Parathyroid adenoma (tissue), 2 donors: Measurements from ENCODE around the gene PPT2.
A peak's percentile ranks its signal among the peaks of the same experiment; 100 is the strongest.

ENCODE experiments used
- H2AFZ ChIP-seq: fragments of 300-600 bp; sonication (generic); one replicate; pipeline ENCODE4 v1.7.0; 2017; ENCODE audit warnings: antibody characterized with exemption, mild to moderate bottlenecking
- H3K27ac ChIP-seq: fragments of 300-600 bp; sonication (generic); one replicate; pipeline ENCODE4 v1.7.0; 2017
- H3K27me3 ChIP-seq: fragments of 300-600 bp; sonication (generic); one replicate; pipeline ENCODE4 v1.7.0; 2017; ENCODE audit warnings: low read length; ENCODE audit not compliant: control insufficient read depth, insufficient read depth
- H3K36me3 ChIP-seq: fragments of 300-600 bp; sonication (generic); one replicate; pipeline ENCODE4 v1.7.0; 2017; ENCODE audit warnings: low read length; ENCODE audit not compliant: control insufficient read depth, insufficient read depth
- H3K4me1 ChIP-seq: fragments of 300-600 bp; sonication (generic); one replicate; pipeline ENCODE4 v1.7.0; 2017; ENCODE audit warnings: control low read depth
- H3K4me2 ChIP-seq: fragments of 300-600 bp; sonication (generic); one replicate; pipeline ENCODE4 v1.7.0; 2017; ENCODE audit warnings: low read length
- H3K4me3 ChIP-seq: fragments of 300-600 bp; sonication (generic); one replicate; pipeline ENCODE4 v1.7.0; 2017; ENCODE audit warnings: low read depth, low read length
- H3K79me2 ChIP-seq: fragments of 300-600 bp; sonication (generic); one replicate; pipeline ENCODE4 v1.7.0; 2017; ENCODE audit warnings: control low read depth
- H3K9ac ChIP-seq: fragments of 300-600 bp; sonication (generic); one replicate; pipeline ENCODE4 v1.7.0; 2017; ENCODE audit warnings: mild to moderate bottlenecking
- H3K9me3 ChIP-seq: fragments of 300-600 bp; sonication (generic); one replicate; pipeline ENCODE4 v1.7.0; 2017; ENCODE audit warnings: low read length; ENCODE audit not compliant: control insufficient read depth
- CTCF ChIP-seq: fragments of 300-600 bp; sonication (generic); IDR thresholded peaks from one replicate; pipeline ENCODE4 v1.7.0; 2017; ENCODE audit warnings: antibody characterized with exemption, mild to moderate bottlenecking
- donor health status: primary hyperparathyroidism.

The PPT2 gene

GRCh38 chr6:32196682-32197616, 43.0 kb downstream of the PPT2 start:
- H3K4me3 ChIP-seq = peak overlapping the region; percentile 82
- no peaks in the 10 kb centered on the region for H3K36me3 ChIP-seq
- no peaks in the 10 kb centered on the region for H3K4me1 ChIP-seq
- no peaks in the 10 kb centered on the region for H3K79me2 ChIP-seq
- H3K9ac ChIP-seq = peak overlapping the region; percentile 94
- H3K4me2 ChIP-seq = peak overlapping the region; percentile 92
- H2AFZ ChIP-seq = peak overlapping the region; percentile 93
- H3K27me3 ChIP-seq = no peaks in the 10 kb centered on the region
- H3K9me3 ChIP-seq = no peaks in the 10 kb centered on the region
- TF ChIP-seq CTCF = no peak
- H3K27ac ChIP-seq = peak overlapping the region; percentile 98

GRCh38 chr6:32198345-32198696, 44.4 kb downstream of the PPT2 start:
- Histone ChIP-seq H3K4me3 (no peak overlapping the region), H3K27ac (no peak overlapping the region)

GRCh38 chr6:32198866-32199265, 44.9 kb downstream of the PPT2 start:
- H3K9me3 ChIP-seq = no peaks in the 10 kb centered on the region
- no peak overlapping the region for H3K4me2 ChIP-seq
- H2AFZ ChIP-seq = no peak overlapping the region
- no peak overlapping the region for H3K9ac ChIP-seq
- TF ChIP-seq CTCF = no peak
- no peaks in the 10 kb centered on the region for H3K36me3 ChIP-seq
- no peaks in the 10 kb centered on the region for H3K27me3 ChIP-seq
- no peak overlapping the region for H3K27ac ChIP-seq
- H3K4me1 ChIP-seq = no peaks in the 10 kb centered on the region
- no peaks in the 10 kb centered on the region for H3K79me2 ChIP-seq
- no peak overlapping the region for H3K4me3 ChIP-seq

More at GRCh38 chr6:32198345-32198696, 44.4 kb downstream of the PPT2 start:
- H3K9ac ChIP-seq = no peak overlapping the region
- no peak for TF ChIP-seq CTCF
- H3K9me3 ChIP-seq = no peaks in the 10 kb centered on the region
- H3K4me2 ChIP-seq = no peak overlapping the region
- H3K36me3 ChIP-seq = no peaks in the 10 kb centered on the region
- H3K79me2 ChIP-seq = no peaks in the 10 kb centered on the region
- H3K4me1 ChIP-seq = no peaks in the 10 kb centered on the region
- H2AFZ ChIP-seq = no peak overlapping the region
- H3K27me3 ChIP-seq = no peaks in the 10 kb centered on the region

GRCh38 chr6:32200711-32201475, 47.0 kb downstream of the PPT2 start:
- Histone ChIP-seq H3K27ac (no peak overlapping the region), H2AFZ (no peak overlapping the region)

More at GRCh38 chr6:32200711-32201475, 47.0 kb downstream of the PPT2 start:
- no peaks in the 10 kb centered on the region for H3K27me3 ChIP-seq
- H3K9ac ChIP-seq = no peak overlapping the region
- no peak overlapping the region for H3K4me2 ChIP-seq
- no peak overlapping the region for H3K4me3 ChIP-seq
- H3K36me3 ChIP-seq = no peaks in the 10 kb centered on the region
- H3K4me1 ChIP-seq = no peaks in the 10 kb centered on the region
- H3K9me3 ChIP-seq = no peaks in the 10 kb centered on the region
- TF ChIP-seq CTCF = no peak
- H3K79me2 ChIP-seq = no peaks in the 10 kb centered on the region
